ENCODE results near the gene CD2BP2. TPM values are rescaled to one million over a fixed set of nuclear protein-coding genes. Genes with fewer than 3 reads are reported as not detected.

Gene CD2BP2
- total and polyA plus RNA-seq, 4 donors, result 10.0 to 15.4 (median 11.7) TPM

GRCh38 chr16:30374538-30374937 lies 19.4 kb upstream of the CD2BP2 start, which contains the start of gene MYL11 (continued):
- TF ChIP-seq CTCF (IDR thresholded peaks at IDR 0.05; ENCODE audit: low read depth, low read length, missing input control) (no peak), GABPA (IDR thresholded peaks at IDR 0.05 in 1 of 2, conservative IDR thresholded peaks at IDR 0.05 in 1 of 2) (no peak), YY1 (IDR thresholded peaks at IDR 0.05) (no peak)

- H3K4me3 ChIP-seq (ENCODE audit: low read depth in 1 of 3, low read length in 3 of 3), result no peak overlapping the region
- no peak for TF ChIP-seq MAX (IDR thresholded peaks at IDR 0.05)
- 92% methylated on average over 5 of the region's 5 CpGs for WGBS
- H3K27me3 ChIP-seq (ENCODE audit: control insufficient read depth in 4 of 4, insufficient read depth in 4 of 4, low read length in 3 of 4), result no peaks in the 10 kb centered on the region
- H3K36me3 ChIP-seq (ENCODE audit: control insufficient read depth in 4 of 4, insufficient read depth in 3 of 4, low read depth in 1 of 4, low read length in 3 of 4), result no peaks in the 10 kb centered on the region
- H3K9ac ChIP-seq (ENCODE audit: low read depth in 1 of 2, low read length in 2 of 2), result no peak overlapping the region
- H3K4me1 ChIP-seq (ENCODE audit: control insufficient read depth in 4 of 4, insufficient read depth in 4 of 4, low read length in 3 of 4), result peaks cover 0 to 26% (median 20%) of the 10 kb centered on the region in 4 donors
- no peak for DNase-seq (ENCODE audit: low spot score)
- H3K9me3 ChIP-seq (ENCODE audit: control insufficient read depth in 4 of 4, low read length in 3 of 4), result no peaks in the 10 kb centered on the region
- H3K27ac ChIP-seq (ENCODE audit: low read depth in 1 of 2, low read length in 2 of 2), result no peak overlapping the region
Observed at GRCh38 chr16:30372725-30373124, 17.6 kb upstream of the CD2BP2 start.

GRCh38 chr16:30372038-30372712 lies 17.1 kb upstream of the CD2BP2 start:
- Histone ChIP-seq H3K27ac (ENCODE audit: low read depth in 1 of 2, low read length in 2 of 2) (no peak overlapping the region), H3K4me1 (ENCODE audit: control insufficient read depth in 4 of 4, insufficient read depth in 4 of 4, low read length in 3 of 4) (peaks cover 0 to 30% (median 25%) of the 10 kb centered on the region in 4 donors), H3K27me3 (ENCODE audit: control insufficient read depth in 4 of 4, insufficient read depth in 4 of 4, low read length in 3 of 4) (no peaks in the 10 kb centered on the region), H3K4me3 (ENCODE audit: low read depth in 1 of 3, low read length in 3 of 3) (no peak overlapping the region), H3K36me3 (ENCODE audit: control insufficient read depth in 4 of 4, insufficient read depth in 3 of 4, low read depth in 1 of 4, low read length in 3 of 4) (no peaks in the 10 kb centered on the region), H3K9ac (ENCODE audit: low read depth in 1 of 2, low read length in 2 of 2) (no peak overlapping the region), H3K9me3 (ENCODE audit: control insufficient read depth in 4 of 4, low read length in 3 of 4) (no peaks in the 10 kb centered on the region)
- no peak for TF ChIP-seq SP1 (IDR thresholded peaks at IDR 0.05)
- no peak for TF ChIP-seq ATF3 (IDR thresholded peaks at IDR 0.05)
- no peak for TF ChIP-seq GABPA (IDR thresholded peaks at IDR 0.05 in 1 of 2, conservative IDR thresholded peaks at IDR 0.05 in 1 of 2)
- no peak for TF ChIP-seq MAX (IDR thresholded peaks at IDR 0.05)
- TF ChIP-seq HNF4A (conservative IDR thresholded peaks at IDR 0.05), result no peak
- TF ChIP-seq FOXA2 (IDR thresholded peaks at IDR 0.05), result no peak
- TF ChIP-seq NR2F2 (IDR thresholded peaks at IDR 0.05), result no peak
- no peak for TF ChIP-seq FOXA1 (IDR thresholded peaks at IDR 0.05)
- WGBS, result 91% methylated on average over 6 of the region's 6 CpGs
- DNase-seq (ENCODE audit: low spot score), result no peak

- Histone ChIP-seq H3K36me3 (ENCODE audit: control insufficient read depth in 4 of 4, insufficient read depth in 3 of 4, low read depth in 1 of 4, low read length in 3 of 4) (no peaks in the 10 kb centered on the region), H3K27me3 (ENCODE audit: control insufficient read depth in 4 of 4, insufficient read depth in 4 of 4, low read length in 3 of 4) (no peaks in the 10 kb centered on the region), H3K27ac (ENCODE audit: low read depth in 1 of 2, low read length in 2 of 2) (peak overlapping the region; percentile 77 to 82), H3K4me3 (ENCODE audit: low read depth in 1 of 3, low read length in 3 of 3) (peak overlapping the region; percentile 3 to 39 (median 15)), H3K9ac (ENCODE audit: low read depth in 1 of 2, low read length in 2 of 2) (peak overlapping the region in 1 of 2 donors; percentile 34), H3K9me3 (ENCODE audit: control insufficient read depth in 4 of 4, low read length in 3 of 4) (no peaks in the 10 kb centered on the region), H3K4me1 (ENCODE audit: control insufficient read depth in 4 of 4, insufficient read depth in 4 of 4, low read length in 3 of 4) (peaks cover 0 to 35% (median 29%) of the 10 kb centered on the region in 4 donors)
- no peak for DNase-seq (ENCODE audit: low spot score)
- TF ChIP-seq EGR1 (IDR thresholded peaks at IDR 0.05; ENCODE audit: low read depth in 2 of 2) (no peak), RAD21 (IDR thresholded peaks at IDR 0.05) (no peak), REST (IDR thresholded peaks at IDR 0.05) (peak; percentile 13), FOXA2 (IDR thresholded peaks at IDR 0.05) (no peak), GABPA (IDR thresholded peaks at IDR 0.05 in 1 of 2, conservative IDR thresholded peaks at IDR 0.05 in 1 of 2) (no peak), NR2F2 (IDR thresholded peaks at IDR 0.05) (no peak), HNF4G (IDR thresholded peaks at IDR 0.05) (no peak)
- WGBS, result 25% methylated on average over 11 of the region's 11 CpGs
Observed at GRCh38 chr16:30371248-30371816, 16.2 kb upstream of the CD2BP2 start.

Data from liver (tissue), 9 donors.